Measurements from ENCODE around the gene USP9X.

Gene USP9X

DNA sequence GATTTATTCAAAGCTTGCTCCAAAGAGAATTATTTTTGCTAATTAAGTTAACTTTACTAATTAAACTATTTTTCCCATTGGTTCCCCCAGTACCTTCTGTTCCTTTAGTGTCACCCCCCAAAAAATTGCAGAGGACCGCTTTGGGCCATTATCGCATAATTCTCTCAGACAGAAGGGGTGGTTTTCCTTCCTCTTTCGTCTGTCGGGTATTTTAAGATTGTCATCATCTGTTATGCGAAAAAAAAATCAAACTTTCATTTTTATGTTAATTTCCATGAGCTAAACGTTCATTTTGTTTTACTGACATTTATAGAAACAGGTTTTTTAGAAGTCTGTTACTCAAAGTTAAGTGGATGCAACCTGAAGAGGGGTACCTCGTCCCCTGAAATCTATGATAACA, 172.6 kb downstream of the USP9X start:
- Histone ChIP-seq H3K9me3 (ENCODE audit: control insufficient read depth, insufficient read depth, low read depth, low read length) (no peaks in the 10 kb centered on the region), H3K27ac (ENCODE audit: extremely low read depth, low read depth, low read length) (no peak overlapping the region), H3K4me1 (ENCODE audit: control insufficient read depth, insufficient read depth, low read length) (no peaks in the 10 kb centered on the region), H3K4me3 (ENCODE audit: low read depth, low read length) (no peak overlapping the region), H3K36me3 (ENCODE audit: control insufficient read depth in 2 of 2, insufficient read depth in 1 of 2, low read length in 2 of 2) (no peaks in the 10 kb centered on the region)
- TF ChIP-seq, protein P1, sequence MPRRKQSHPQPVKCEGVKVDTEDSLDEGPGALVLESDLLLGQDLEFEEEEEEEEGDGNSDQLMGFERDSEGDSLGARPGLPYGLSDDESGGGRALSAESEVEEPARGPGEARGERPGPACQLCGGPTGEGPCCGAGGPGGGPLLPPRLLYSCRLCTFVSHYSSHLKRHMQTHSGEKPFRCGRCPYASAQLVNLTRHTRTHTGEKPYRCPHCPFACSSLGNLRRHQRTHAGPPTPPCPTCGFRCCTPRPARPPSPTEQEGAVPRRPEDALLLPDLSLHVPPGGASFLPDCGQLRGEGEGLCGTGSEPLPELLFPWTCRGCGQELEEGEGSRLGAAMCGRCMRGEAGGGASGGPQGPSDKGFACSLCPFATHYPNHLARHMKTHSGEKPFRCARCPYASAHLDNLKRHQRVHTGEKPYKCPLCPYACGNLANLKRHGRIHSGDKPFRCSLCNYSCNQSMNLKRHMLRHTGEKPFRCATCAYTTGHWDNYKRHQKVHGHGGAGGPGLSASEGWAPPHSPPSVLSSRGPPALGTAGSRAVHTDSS (tag by site-specific recombination; IDR thresholded peaks at IDR 0.05) = no peak
- TF ChIP-seq ZNF155 (tag by site-specific recombination; IDR thresholded peaks at IDR 0.05) (no peak), HOXA7 (CRISPR knock-in tag; IDR thresholded peaks at IDR 0.05; ENCODE audit: borderline replicate concordance) (no peak), ZNF701 (tag by site-specific recombination; IDR thresholded peaks at IDR 0.05) (no peak), ZIC2 (tag by site-specific recombination; IDR thresholded peaks at IDR 0.05) (no peak), SP3 (tag by site-specific recombination; IDR thresholded peaks at IDR 0.05) (no peak), OSR2 (tag by site-specific recombination; IDR thresholded peaks at IDR 0.05) (no peak)
- POLR2A ChIA-PET = no interaction called here
- CTCF ChIA-PET = interaction anchor here (2.4 kb wide), 1 partner anchor 77 kb away, joined by 9 read pairs; no protein-coding TSS in a partner anchor

DNA sequence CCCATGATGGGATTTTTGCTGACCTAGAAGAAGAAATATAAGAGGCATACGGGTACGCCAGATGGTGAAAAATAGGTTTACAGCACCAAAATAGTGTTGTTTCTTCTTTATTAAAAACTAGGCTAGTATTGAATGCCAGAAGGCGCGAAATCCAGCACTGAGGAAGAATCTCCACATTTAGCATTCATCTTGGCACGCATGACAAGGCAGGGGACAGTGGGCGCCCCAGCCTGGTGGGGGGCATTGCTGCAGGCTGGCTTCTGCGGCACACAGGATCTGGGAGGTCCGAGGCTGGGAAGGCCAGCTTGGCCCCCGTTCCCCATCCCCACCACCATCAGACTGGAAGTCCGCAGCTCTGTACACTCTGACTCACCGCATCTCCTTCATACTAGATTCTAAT, 173.0 kb downstream of the USP9X start:
- ChIA-PET POLR2A (no interaction called here), CTCF (interaction anchor here (0.5 to 2.4 kb wide), 2 partner anchors 38 to 78 kb away, joined by 3 to 9 read pairs; no protein-coding TSS in a partner anchor)
- Histone ChIP-seq H3K36me3 (ENCODE audit: control insufficient read depth in 2 of 2, insufficient read depth in 1 of 2, low read length in 2 of 2) (no peaks in the 10 kb centered on the region), H3K27ac (ENCODE audit: extremely low read depth, low read depth, low read length) (no peak overlapping the region), H3K4me1 (ENCODE audit: control insufficient read depth, insufficient read depth, low read length) (no peaks in the 10 kb centered on the region), H3K4me3 (ENCODE audit: low read depth, low read length) (no peak overlapping the region), H3K9me3 (ENCODE audit: control insufficient read depth, insufficient read depth, low read depth, low read length) (no peaks in the 10 kb centered on the region)
- TF ChIP-seq, protein P2, sequence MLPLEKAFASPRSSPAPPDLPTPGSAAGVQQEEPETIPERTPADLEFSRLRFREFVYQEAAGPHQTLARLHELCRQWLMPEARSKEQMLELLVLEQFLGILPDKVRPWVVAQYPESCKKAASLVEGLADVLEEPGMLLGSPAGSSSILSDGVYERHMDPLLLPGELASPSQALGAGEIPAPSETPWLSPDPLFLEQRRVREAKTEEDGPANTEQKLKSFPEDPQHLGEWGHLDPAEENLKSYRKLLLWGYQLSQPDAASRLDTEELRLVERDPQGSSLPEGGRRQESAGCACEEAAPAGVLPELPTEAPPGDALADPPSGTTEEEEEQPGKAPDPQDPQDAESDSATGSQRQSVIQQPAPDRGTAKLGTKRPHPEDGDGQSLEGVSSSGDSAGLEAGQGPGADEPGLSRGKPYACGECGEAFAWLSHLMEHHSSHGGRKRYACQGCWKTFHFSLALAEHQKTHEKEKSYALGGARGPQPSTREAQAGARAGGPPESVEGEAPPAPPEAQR (tag by site-specific recombination; IDR thresholded peaks at IDR 0.05) = no peak
- TF ChIP-seq IKZF3 (tag by site-specific recombination; IDR thresholded peaks at IDR 0.05) = no peak
- TF ChIP-seq KLF1 (tag by site-specific recombination; IDR thresholded peaks at IDR 0.05) = no peak
- no peak for TF ChIP-seq ZNF629 (tag by site-specific recombination; IDR thresholded peaks at IDR 0.05)
- TF ChIP-seq, protein P3, sequence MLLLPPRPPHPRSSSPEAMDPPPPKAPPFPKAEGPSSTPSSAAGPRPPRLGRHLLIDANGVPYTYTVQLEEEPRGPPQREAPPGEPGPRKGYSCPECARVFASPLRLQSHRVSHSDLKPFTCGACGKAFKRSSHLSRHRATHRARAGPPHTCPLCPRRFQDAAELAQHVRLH (tag by site-specific recombination; IDR thresholded peaks at IDR 0.05) = no peak
- TF ChIP-seq SCRT1 (tag by site-specific recombination; IDR thresholded peaks at IDR 0.05; ENCODE audit: borderline replicate concordance) = no peak
- TF ChIP-seq KLF7 (tag by site-specific recombination; IDR thresholded peaks at IDR 0.05; ENCODE audit: borderline replicate concordance) = no peak
- TF ChIP-seq ZNF155 (tag by site-specific recombination; IDR thresholded peaks at IDR 0.05) = no peak
- TF ChIP-seq, protein P4, sequence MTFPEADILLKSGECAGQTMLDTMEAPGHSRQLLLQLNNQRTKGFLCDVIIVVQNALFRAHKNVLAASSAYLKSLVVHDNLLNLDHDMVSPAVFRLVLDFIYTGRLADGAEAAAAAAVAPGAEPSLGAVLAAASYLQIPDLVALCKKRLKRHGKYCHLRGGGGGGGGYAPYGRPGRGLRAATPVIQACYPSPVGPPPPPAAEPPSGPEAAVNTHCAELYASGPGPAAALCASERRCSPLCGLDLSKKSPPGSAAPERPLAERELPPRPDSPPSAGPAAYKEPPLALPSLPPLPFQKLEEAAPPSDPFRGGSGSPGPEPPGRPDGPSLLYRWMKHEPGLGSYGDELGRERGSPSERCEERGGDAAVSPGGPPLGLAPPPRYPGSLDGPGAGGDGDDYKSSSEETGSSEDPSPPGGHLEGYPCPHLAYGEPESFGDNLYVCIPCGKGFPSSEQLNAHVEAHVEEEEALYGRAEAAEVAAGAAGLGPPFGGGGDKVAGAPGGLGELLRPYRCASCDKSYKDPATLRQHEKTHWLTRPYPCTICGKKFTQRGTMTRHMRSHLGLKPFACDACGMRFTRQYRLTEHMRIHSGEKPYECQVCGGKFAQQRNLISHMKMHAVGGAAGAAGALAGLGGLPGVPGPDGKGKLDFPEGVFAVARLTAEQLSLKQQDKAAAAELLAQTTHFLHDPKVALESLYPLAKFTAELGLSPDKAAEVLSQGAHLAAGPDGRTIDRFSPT (tag by site-specific recombination; IDR thresholded peaks at IDR 0.05) = no peak
- TF ChIP-seq ZBTB17 (tag by site-specific recombination; IDR thresholded peaks at IDR 0.05) = no peak
- TF ChIP-seq, protein P5, sequence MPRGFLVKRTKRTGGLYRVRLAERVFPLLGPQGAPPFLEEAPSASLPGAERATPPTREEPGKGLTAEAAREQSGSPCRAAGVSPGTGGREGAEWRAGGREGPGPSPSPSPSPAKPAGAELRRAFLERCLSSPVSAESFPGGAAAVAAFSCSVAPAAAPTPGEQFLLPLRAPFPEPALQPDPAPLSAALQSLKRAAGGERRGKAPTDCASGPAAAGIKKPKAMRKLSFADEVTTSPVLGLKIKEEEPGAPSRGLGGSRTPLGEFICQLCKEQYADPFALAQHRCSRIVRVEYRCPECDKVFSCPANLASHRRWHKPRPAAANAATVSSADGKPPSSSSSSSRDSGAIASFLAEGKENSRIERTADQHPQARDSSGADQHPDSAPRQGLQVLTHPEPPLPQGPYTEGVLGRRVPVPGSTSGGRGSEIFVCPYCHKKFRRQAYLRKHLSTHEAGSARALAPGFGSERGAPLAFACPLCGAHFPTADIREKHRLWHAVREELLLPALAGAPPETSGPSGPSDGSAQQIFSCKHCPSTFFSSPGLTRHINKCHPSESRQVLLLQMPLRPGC (tag by site-specific recombination; IDR thresholded peaks at IDR 0.05) = no peak
- TF ChIP-seq ZNF302 (tag by site-specific recombination; IDR thresholded peaks at IDR 0.05; ENCODE audit: low read depth) = no peak
- TF ChIP-seq KLF16 (tag by site-specific recombination; IDR thresholded peaks at IDR 0.05) = no peak
